Right forelimb (tissue), 1 donor: ENCODE data around the gene STON2.

ENCODE experiments used
- DNase-seq: peaks from one replicate; pipeline ENCODE4 v3.0.0-alpha.2; 2018

STON2 gene

DNA sequence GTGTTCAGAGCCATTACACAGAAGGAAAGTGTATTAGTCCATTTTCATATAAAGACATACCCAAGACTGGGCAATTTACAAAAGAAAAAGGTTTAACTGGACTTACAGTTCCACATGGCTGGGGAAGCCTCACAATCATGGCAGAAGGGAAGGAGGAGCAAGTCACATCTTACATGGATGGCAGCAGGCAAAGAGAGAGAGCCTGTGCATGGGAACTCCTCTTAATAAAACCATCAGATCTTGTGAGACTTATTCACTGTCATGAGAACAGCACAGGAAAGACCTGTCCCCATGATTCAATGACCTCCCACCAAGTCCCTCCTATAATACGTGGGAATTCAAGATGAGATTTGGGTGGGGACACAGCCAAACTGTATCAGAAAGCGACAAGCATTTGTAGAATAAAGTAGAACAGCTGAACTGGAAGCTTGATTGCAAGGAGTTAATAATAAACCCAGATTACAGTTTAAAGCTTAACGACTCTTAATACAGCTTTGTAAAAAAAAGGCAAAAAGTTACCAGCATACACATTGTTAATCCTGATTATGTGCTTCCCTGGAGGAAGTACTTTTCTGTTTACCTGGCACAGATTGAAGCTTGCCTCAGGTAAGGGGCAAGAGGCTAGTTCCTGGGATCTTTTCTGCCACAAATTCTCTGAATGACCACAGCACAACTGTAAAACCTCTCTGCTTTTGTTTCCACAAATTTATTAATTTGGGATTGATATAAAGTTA is 18.1 kb upstream of the STON2 start:
- no peak for DNase-seq

- DNase-seq: no peak
These were observed 16.9 kb upstream of the STON2 start for GRCh38 chr14:81416981-81417380.

DNA sequence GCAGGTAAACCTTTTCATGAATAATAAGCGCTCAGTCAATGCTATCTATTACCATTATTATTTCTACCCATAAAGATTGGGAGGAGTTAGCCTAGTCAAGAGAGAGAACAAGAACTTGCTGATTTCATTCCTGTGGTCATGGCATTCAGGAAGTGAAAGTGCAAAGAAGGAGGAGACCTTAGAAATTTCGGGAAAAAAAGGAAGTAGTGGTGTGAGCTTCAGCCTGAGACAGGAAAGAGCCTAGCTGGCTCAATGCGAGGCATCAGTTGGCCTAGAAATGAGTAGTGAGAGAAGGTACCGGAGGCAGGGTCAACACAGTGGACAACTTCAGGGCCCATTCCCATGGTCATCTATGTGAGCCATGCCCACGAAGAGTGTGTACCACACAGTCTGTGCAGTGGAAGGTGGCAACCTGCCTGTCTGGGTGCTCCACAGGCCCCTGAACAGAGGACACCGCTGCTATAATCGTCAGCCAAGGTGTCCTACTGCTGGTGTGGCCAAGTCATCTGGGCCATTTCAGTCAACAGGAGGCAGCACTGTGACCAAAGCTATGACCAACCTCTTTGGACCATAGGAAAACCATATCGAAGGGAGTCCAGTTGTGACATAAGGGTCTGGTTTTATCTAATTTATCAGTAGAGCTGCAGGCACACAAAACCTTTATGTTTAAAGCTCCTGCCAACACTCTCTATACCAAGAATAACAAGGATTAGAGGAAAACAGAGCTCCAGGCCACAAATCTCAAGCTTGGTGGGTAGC is 16.2 kb upstream of the STON2 start:
- no peak for DNase-seq

- DNase-seq: no peak
These were observed 15.7 kb upstream of the STON2 start for GRCh38 chr14:81415781-81416180.

GRCh38 chr14:81414123-81414522 is 14.0 kb upstream of the STON2 start:
- DNase-seq: no peak

DNA sequence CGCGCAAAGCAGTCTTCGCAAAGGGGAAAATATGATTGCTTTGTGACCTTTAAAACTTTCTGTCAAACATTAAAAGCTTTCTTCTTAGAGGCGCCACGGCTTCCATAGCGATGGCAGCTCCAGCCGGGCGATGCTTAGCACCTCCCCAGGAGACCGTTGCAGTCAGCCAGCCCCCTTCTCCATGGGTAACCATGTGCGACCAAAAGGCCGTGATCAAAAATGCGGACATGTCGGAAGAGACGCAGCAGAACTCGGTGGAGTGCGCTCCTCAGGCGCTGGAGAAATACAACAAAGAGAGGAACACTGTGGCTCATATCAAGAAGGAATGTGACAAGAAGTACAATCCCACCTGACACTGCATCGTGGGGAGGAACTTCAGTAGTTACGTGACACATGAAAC is 12.7 kb upstream of the STON2 start:
- no peak for DNase-seq

GRCh38 chr14:81408595-81408994 is 8.5 kb upstream of the STON2 start:
- no peak for DNase-seq

GRCh38 chr14:81406863-81407262 is 6.7 kb upstream of the STON2 start:
- DNase-seq: no peak

DNA sequence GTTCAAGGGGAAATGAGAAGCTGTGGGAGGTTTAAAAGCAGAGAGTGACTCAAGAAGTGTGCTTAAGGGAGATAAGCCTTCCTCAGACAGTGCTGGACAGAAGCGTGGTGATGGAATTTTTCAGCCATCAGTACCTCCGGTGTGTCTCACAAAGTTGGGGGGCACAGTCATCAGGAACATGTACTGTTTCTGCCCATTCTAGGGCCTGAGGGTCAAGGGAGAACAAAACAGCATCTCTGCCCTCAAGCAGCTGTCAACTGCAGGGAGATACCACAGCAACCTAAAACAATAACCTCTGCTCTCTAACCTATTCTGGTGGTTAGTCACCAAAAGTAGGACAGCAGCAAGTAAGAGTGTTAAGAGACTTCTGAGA is 2.0 kb upstream of the STON2 start:
- DNase-seq: no peak

- DNase-seq: no peak
These were observed 1.4 kb upstream of the STON2 start for GRCh38 chr14:81401420-81402122.

DNA sequence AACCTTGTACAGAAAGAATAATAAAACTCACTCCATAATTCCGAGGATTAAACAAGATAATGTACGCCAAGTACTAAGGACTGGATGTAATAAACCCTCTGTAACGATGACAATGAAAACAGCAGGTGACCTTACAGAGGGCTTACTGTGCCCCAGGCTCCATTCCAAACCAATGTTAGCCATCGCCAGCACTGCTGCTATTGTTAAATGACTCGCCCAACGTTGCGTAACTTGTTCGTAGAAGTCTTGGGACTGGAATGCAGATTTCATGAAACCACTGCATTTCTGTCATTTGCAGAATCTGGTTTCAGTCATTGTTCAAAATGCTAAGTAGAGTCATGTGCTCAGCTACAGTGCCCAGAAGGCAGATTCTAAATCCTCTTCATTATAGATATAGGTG is 728 bp upstream of the STON2 start:
- no peak for DNase-seq

DNA sequence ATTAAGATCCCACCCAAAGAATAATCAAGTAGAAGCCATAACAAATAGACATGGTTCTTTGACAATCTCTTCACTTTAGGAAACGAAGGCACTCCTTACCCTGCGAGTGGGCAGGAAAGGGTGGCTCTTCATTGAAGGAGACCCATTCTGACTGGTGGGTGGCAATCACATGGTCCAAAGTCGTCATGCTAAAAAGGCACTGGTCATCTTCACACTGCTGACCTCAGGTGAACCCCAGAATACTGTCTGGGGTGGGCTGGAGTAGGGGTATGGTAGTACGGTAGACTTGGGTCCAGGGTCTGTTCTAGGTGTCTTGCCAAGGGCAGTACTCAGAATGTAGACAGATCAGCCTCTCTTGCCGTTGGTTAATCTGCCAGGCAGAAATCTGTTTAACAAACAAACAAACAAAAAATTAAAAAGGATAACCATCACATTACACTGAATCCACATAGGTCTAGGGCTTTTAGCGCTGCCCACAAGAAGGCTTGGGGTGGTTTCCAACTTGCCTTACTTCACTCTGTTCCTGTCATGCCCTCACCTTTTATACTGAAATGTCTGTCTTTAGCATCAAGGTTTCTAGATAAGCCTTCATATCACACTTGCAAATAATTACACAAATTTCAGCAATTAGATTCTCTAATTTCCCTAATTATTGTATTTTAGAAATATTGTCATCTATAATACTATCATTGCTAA is 1.8 kb downstream of the STON2 start:
- no peak for DNase-seq

DNA sequence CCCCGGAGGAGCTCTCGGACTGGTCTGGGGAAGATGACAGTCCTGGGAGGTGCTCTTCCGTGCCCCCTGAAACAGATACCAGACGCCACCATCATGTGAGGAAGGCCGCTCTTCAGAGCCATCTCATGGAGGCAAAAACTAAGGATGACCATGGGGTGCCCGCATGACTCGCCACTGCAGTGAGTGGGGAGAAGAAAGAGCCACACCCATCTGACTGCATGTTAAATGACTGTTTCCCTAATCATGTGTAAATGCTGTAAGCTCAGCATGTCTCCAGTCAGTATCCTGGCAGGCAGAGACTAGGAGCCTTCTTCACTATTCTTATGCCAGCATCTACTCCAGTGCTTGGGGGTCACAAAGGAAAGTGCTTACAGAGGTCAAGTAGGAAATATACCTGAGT is 4.0 kb downstream of the STON2 start:
- no peak for DNase-seq

- no peak for DNase-seq
These were observed 5.4 kb downstream of the STON2 start for GRCh38 chr14:81394739-81395138.

GRCh38 chr14:81392976-81393643 is 7.0 kb downstream of the STON2 start:
- no peak for DNase-seq

DNA sequence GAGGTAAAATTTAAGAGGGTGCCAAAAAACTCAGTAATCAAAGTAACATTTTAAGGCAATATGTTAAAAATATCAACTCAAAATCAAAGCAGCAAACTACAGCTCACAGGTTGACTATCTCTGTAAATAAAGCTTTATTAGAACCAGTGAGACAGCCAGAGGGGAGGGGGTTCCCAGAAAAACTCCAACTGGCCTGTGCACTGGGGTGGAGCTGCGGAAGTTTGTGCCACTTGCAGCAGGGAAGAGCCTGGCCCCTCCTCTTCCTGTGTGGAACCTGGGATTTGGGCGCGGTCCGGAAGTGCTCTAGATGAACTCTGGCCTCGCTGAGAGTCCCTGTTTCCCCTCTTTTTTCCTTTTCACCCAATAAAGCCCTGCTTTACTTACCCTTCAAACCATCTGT is 8.1 kb downstream of the STON2 start:
- DNase-seq: no peak

DNA sequence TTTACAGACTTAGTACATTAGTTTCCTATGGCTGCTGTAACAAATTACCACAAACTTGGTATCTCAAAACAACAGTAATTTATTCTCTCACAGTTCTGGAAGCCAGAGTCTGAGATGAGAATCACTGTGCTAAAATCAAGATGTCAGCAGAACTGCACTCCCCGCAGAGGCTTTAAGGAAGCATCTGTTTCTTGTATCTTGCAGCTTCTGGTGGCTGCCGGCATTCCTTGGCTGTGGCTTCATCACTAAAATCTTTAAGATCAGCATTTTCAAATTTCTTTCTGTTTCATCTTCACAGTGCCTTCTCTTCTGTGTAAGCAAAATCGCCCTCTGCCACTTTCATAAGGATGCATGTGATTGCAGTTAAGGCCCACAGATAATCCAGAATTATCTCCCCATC is 9.4 kb downstream of the STON2 start:
- no peak for DNase-seq

GRCh38 chr14:81388336-81388735 is 11.8 kb downstream of the STON2 start:
- DNase-seq: no peak

- DNase-seq: no peak
These were observed 13.8 kb downstream of the STON2 start for GRCh38 chr14:81386290-81386745.

DNA sequence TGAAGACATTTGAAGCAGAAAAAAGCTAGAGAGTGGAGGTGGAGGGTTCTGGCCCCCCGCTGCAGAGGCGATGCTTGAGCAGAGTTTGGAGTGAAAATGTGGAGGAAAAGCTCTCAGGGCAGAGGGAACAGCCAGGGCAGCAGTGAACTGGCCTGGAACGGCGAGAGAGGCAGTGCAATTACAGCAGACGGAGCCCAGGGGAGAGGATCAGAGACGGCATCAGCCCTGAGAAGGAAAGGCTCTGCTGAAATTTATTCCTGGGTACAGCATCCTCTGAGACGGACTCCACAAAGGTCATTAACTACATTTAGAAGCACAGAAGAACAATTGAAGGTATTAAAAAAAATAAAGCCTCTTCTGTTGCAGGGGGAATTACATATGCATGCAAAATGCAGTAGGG is 14.2 kb downstream of the STON2 start:
- no peak for DNase-seq

GRCh38 chr14:81385419-81385818 is 14.7 kb downstream of the STON2 start:
- DNase-seq: no peak

DNA sequence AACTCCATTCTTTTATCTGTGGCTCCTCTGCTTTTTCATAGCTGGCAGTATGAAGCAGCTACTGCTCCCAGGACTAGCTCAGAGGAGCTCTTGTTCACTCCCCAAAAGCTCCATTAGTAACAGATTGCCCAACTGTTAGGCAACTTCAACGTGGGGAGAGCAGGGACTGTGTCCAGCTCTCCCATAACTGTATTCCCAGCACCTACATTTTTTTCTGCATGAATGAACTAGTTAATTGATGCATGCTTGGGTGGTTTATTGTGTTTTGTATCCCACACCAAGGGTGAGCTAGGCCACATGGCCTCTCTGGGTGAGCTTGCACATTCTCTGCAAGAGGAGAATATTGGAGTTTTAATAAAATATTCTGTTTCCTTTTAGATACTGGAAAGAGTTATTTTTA is 15.2 kb downstream of the STON2 start:
- no peak for DNase-seq
